MCF 10A (cell line): ENCODE results near the gene IVNS1ABP. TPM values are rescaled to one million over a fixed set of nuclear protein-coding genes. Genes with fewer than 3 reads are reported as not detected.
"Not testable (repeated sequence)": the region's sequence is repeated elsewhere in the genome, so short reads cannot be mapped to it uniquely, and the experiment has no call there.

Experiments used
- Bru-seq: library from RNA; stranded (reverse); fragments of 400-500 nt; gene quantifications from one replicate; lab custom pipeline; 2021; lab: Mats Ljungman, UMichigan
- BruChase-seq, 2 experiments: library from RNA; stranded (reverse); fragments of 400-500 nt; gene quantifications; one replicate each; lab custom pipeline; 2021; lab: Mats Ljungman, UMichigan
- BruUV-seq: library from RNA; stranded (reverse); fragments of 400-500 nt; replicated peaks from 2 replicates; lab custom pipeline; 2021; lab: Mats Ljungman, UMichigan
- CTCF ChIA-PET: fragments of 300-600 bp; sonication (Branson Sonifier 250); formaldehyde crosslinking; extraction: SDS; loops from one replicate; lab custom pipeline; 2021; ENCODE audit warnings: antibody characterized with exemption, inconsistent platforms; lab: Yijun Ruan, JAX
- POLR2A ChIA-PET: fragments of 300-600, 350-650 bp; sonication (Branson Sonifier 250); formaldehyde crosslinking; extraction: SDS; loops from one replicate; lab custom pipeline; 2020; ENCODE audit warnings: antibody characterized with exemption, inconsistent platforms; lab: Yijun Ruan, JAX
- DNase-seq: peaks from one replicate; pipeline ENCODE4 v3.0.0-alpha.2; 2018; ENCODE audit not compliant: unreplicated experiment
- H3K27ac Mint-ChIP-seq: one replicate; pipeline ENCODE4 v1.8.0; 2022; ENCODE audit warnings: mild to moderate bottlenecking, low read depth, mixed read lengths; ENCODE audit not compliant: unreplicated experiment
- H3K27me3 Mint-ChIP-seq: one replicate; pipeline ENCODE4 v1.8.0; 2022; ENCODE audit warnings: mixed read lengths; ENCODE audit not compliant: insufficient read depth, unreplicated experiment
- H3K36me3 Mint-ChIP-seq: one replicate; pipeline ENCODE4 v1.8.0; 2022; ENCODE audit warnings: mild to moderate bottlenecking, moderate library complexity, mixed read lengths; ENCODE audit not compliant: insufficient read depth, unreplicated experiment
- H3K4me1 Mint-ChIP-seq: one replicate; pipeline ENCODE4 v1.8.0; 2022; ENCODE audit warnings: mixed read lengths; ENCODE audit not compliant: insufficient read depth, unreplicated experiment
- H3K4me3 Mint-ChIP-seq: one replicate; pipeline ENCODE4 v1.8.0; 2022; ENCODE audit warnings: mild to moderate bottlenecking, moderate library complexity, mixed read lengths; ENCODE audit not compliant: unreplicated experiment
- H3K9me3 Mint-ChIP-seq: one replicate; pipeline ENCODE4 v1.8.0; 2022; ENCODE audit warnings: mixed read lengths; ENCODE audit not compliant: unreplicated experiment
- CTCF ChIP-seq: fragments of 200-600 bp; IDR thresholded peaks from one replicate; pipeline ENCODE4 v1.8.0; 2022; ENCODE audit warnings: antibody characterized with exemption, mild to moderate bottlenecking; ENCODE audit not compliant: unreplicated experiment
- intact Hi-C: fragments of 100-400 bp; cut with micrococcal nuclease; formaldehyde crosslinking; loops from 2 replicates; pipeline ENCODE4 v1.14.1; 2022
- long read RNA-seq: library from polyadenylated mRNA; stranded (forward); transcript quantifications from one replicate; pipeline ENCODE4 v2.0.0, GENCODE V29; 2022
- total RNA-seq: library from RNA; stranded (reverse); gene quantifications from 2 replicates; pipeline ENCODE4 v1.2.3, GENCODE V29; 2022

Gene IVNS1ABP
- total RNA-seq, result 67.4 and 92.0 TPM in 2 replicates
- percentile 96 among the genes with signal in this experiment for Bru-seq, nascent RNA
- BruChase-seq, experiment 1, labeled RNA remaining after a 6-hour chase, result percentile 93 among the genes with signal in this experiment
- BruChase-seq, experiment 2, labeled RNA remaining after a 2-hour chase, result percentile 97 among the genes with signal in this experiment
- long read RNA-seq, full-length matches to known transcripts, result 220 of 289 reads
- long read RNA-seq, partial matches to known transcripts, result 33 of 289 reads
- long read RNA-seq, other reads (novel, unspliced or antisense), result 36 of 289 reads

GRCh38 chr1:185317034-185317885 lies at the start of gene IVNS1ABP:
Gene IVNS1ABP (minus strand): TSS chr1:185317243. CDS start chr1:185309493, 7,750 bp downstream.
- peak within 1 kb of the TSS; percentile 85 for H3K4me3 Mint-ChIP-seq
- H3K4me1 Mint-ChIP-seq, result peaks cover 36% of the 10 kb centered on the region

GRCh38 chr1:185365951-185366350 lies 48.9 kb upstream of the IVNS1ABP start:
- POLR2A ChIA-PET, result interaction anchor here (0.5 to 2.8 kb wide), 11 partner anchors 10 to 199 kb away, joined by 3 to 24 read pairs (median 4); partner anchors contain the start of gene IVNS1ABP
- BruUV-seq, result no TSS peak
- CTCF ChIA-PET, result interaction anchor here (0.7 to 1.4 kb wide), 9 partner anchors 10 to 315 kb away, joined by 3 to 5 read pairs (median 3); no protein-coding TSS in a partner anchor
- Mint-ChIP-seq H3K9me3 (peaks cover 16% of the 10 kb centered on the region), H3K4me1 (peaks cover 18% of the 10 kb centered on the region), H3K27me3 (no peaks in the 10 kb centered on the region), H3K36me3 (no peaks in the 10 kb centered on the region), H3K27ac (peak overlapping the region; percentile 70), H3K4me3 (no peak overlapping the region)
- no peak for TF ChIP-seq CTCF
- intact Hi-C loops, result loop anchor here (5.0 kb wide), 1 partner anchor 71 kb away; no protein-coding TSS in a partner anchor
- no peak for DNase-seq

More at GRCh38 chr1:185317034-185317885, at the start of gene IVNS1ABP:
- Mint-ChIP-seq H3K27me3 (no peaks in the 10 kb centered on the region), H3K27ac (peak within 1 kb of the TSS; percentile 94), H3K36me3 (peaks cover 14% of the 10 kb centered on the region), H3K9me3 (peaks cover 9% of the 10 kb centered on the region)
- CTCF ChIA-PET, result interaction anchor here (0.5 to 5.9 kb wide), 44 partner anchors 9 to 1191 kb away, joined by 3 to 58 read pairs (median 4); no protein-coding TSS in a partner anchor
- POLR2A ChIA-PET, result interaction anchor here (0.6 to 5.1 kb wide), 54 partner anchors 10 to 1058 kb away, joined by 3 to 74 read pairs (median 5); partner anchors contain the start of genes SWT1, TPR and TRMT1L
- DNase-seq, result peak; percentile 98
- TF ChIP-seq CTCF, result no peak
- BruUV-seq, result no TSS peak
- intact Hi-C loops, result loop anchor here (1.0 to 5.0 kb wide), 5 partner anchors 160 to 353 kb away; partner anchors contain the start of genes SWT1 and TRMT1L

GRCh38 chr1:185364528-185364927 lies 47.5 kb upstream of the IVNS1ABP start:
- intact Hi-C loops, result not testable (repeated sequence)

GRCh38 chr1:185363205-185363604 lies 46.2 kb upstream of the IVNS1ABP start:
- H3K27me3 Mint-ChIP-seq, result no peaks in the 10 kb centered on the region
- no peak for TF ChIP-seq CTCF
- no TSS peak for BruUV-seq
- ChIA-PET POLR2A (interaction anchor here (0.6 to 2.0 kb wide), 7 partner anchors 11 to 45 kb away, joined by 3 to 10 read pairs (median 4); no protein-coding TSS in a partner anchor), CTCF (interaction anchor here (1.0 kb wide), 1 partner anchor 317 kb away, joined by 4 read pairs; no protein-coding TSS in a partner anchor)
- DNase-seq, result no peak
- H3K4me1 Mint-ChIP-seq, result peaks cover 25% of the 10 kb centered on the region
- no peaks in the 10 kb centered on the region for H3K36me3 Mint-ChIP-seq
- intact Hi-C loops, result no loop called here
- H3K27ac Mint-ChIP-seq, result no peak overlapping the region
- peaks cover 16% of the 10 kb centered on the region for H3K9me3 Mint-ChIP-seq
- no peak overlapping the region for H3K4me3 Mint-ChIP-seq

More at GRCh38 chr1:185364528-185364927, 47.5 kb upstream of the IVNS1ABP start:
- BruUV-seq, DNase-seq, H3K36me3 Mint-ChIP-seq, H3K27me3 Mint-ChIP-seq, H3K4me3 Mint-ChIP-seq, H3K27ac Mint-ChIP-seq: not testable (repeated sequence)
- ChIA-PET POLR2A (interaction anchor here (2.8 kb wide), 1 partner anchor 48 kb away, joined by 24 read pairs; the partner anchor contains the start of gene IVNS1ABP), CTCF (interaction anchor here (0.7 kb wide), 1 partner anchor 82 kb away, joined by 3 read pairs; no protein-coding TSS in a partner anchor)
- Mint-ChIP-seq H3K4me1 (peaks cover 30% of the 10 kb centered on the region), H3K9me3 (peaks cover 16% of the 10 kb centered on the region)
